ENCODE measurements around the gene TP53RK.
"Not testable (repeated sequence)": the region's sequence is repeated elsewhere in the genome, so short reads cannot be mapped to it uniquely, and the experiment has no call there.

The TP53RK gene

GRCh38 chr20:46682063-46682821 lies 7.0 kb downstream of the TP53RK start:
- DNase-seq = no peak

- peak; percentile 84 for DNase-seq
These were observed 8.0 kb downstream of the TP53RK start for GRCh38 chr20:46681032-46681854.

GRCh38 chr20:46680684-46681031 lies 8.6 kb downstream of the TP53RK start:
- DNase-seq = no peak

- DNase-seq = no peak
These were observed 10.7 kb downstream of the TP53RK start for GRCh38 chr20:46678516-46678915.

GRCh38 chr20:46677608-46678007 lies 11.6 kb downstream of the TP53RK start:
- no peak for DNase-seq

GRCh38 chr20:46676649-46677316 lies 12.5 kb downstream of the TP53RK start:
- DNase-seq = not testable (repeated sequence)

- DNase-seq = no peak
These were observed 14.8 kb downstream of the TP53RK start for GRCh38 chr20:46674253-46675083.

GRCh38 chr20:46673394-46674252 lies 15.6 kb downstream of the TP53RK start:
- no peak for DNase-seq

GRCh38 chr20:46672543-46673148 lies 16.6 kb downstream of the TP53RK start:
- DNase-seq = no peak

- DNase-seq = no peak
These were observed 17.2 kb downstream of the TP53RK start for GRCh38 chr20:46671866-46672542.

GRCh38 chr20:46670585-46671584 lies 18.4 kb downstream of the TP53RK start:
- DNase-seq = no peak

GRCh38 chr20:46670228-46670584 lies 19.0 kb downstream of the TP53RK start:
- DNase-seq = no peak

- DNase-seq = no peak
These were observed 22.3 kb downstream of the TP53RK start for GRCh38 chr20:46666818-46667515.

GRCh38 chr20:46666306-46666705 lies 22.9 kb downstream of the TP53RK start:
- DNase-seq = no peak

- no peak for DNase-seq
These were observed 23.6 kb downstream of the TP53RK start for GRCh38 chr20:46665602-46666001.

GRCh38 chr20:46663531-46663930 lies 25.7 kb downstream of the TP53RK start:
- no peak for DNase-seq

GRCh38 chr20:46661659-46662058 lies 27.6 kb downstream of the TP53RK start:
- DNase-seq = no peak

GRCh38 chr20:46660487-46660886 lies 28.8 kb downstream of the TP53RK start:
- DNase-seq = no peak

GRCh38 chr20:46657618-46658017 lies 31.6 kb downstream of the TP53RK start:
- no peak for DNase-seq
